ENCODE results near the gene RASGRF2. TPM values are rescaled to one million over a fixed set of nuclear protein-coding genes. Genes with fewer than 3 reads are reported as not detected.

RASGRF2 gene
- total RNA-seq, 1 experiment from 2014 or later: 19.4 TPM

- Histone ChIP-seq H3K4me2 (ENCODE audit: low read depth, low read length, poor library complexity, severe bottlenecking) (no peak overlapping the region), H3K9me2 (replicated peaks; ENCODE audit: insufficient read depth, low read length) (no peaks in the 10 kb centered on the region), H3K9me3 (ENCODE audit: low read length) (no peaks in the 10 kb centered on the region), H3K27ac (ENCODE audit: low read length) (no peak overlapping the region), H3K36me3 (ENCODE audit: insufficient read depth, low read length) (no peaks in the 10 kb centered on the region), H3K79me2 (ENCODE audit: low read length) (no peaks in the 10 kb centered on the region), H3K4me1 (ENCODE audit: low read length) (peaks cover 17% of the 10 kb centered on the region), H3K4me3 (ENCODE audit: low read length) (no peak overlapping the region), H3K27me3 (ENCODE audit: low read length) (no peaks in the 10 kb centered on the region), H3K9ac (ENCODE audit: low read length) (no peak overlapping the region), H2AFZ (ENCODE audit: low read length) (no peak overlapping the region), H4K20me1 (ENCODE audit: insufficient read depth, low read depth, low read length) (no peaks in the 10 kb centered on the region)
- DNase-seq: no peak
These were observed 34.2 kb upstream of the RASGRF2 start for GRCh38 chr5:80925931-80926330.

- Histone ChIP-seq H3K79me2 (ENCODE audit: low read length) (no peaks in the 10 kb centered on the region), H3K4me3 (ENCODE audit: low read length) (no peak overlapping the region), H3K36me3 (ENCODE audit: insufficient read depth, low read length) (no peaks in the 10 kb centered on the region), H3K27me3 (ENCODE audit: low read length) (no peaks in the 10 kb centered on the region), H3K4me1 (ENCODE audit: low read length) (peaks cover 17% of the 10 kb centered on the region), H3K9me2 (replicated peaks; ENCODE audit: insufficient read depth, low read length) (no peaks in the 10 kb centered on the region), H3K9ac (ENCODE audit: low read length) (no peak overlapping the region), H3K27ac (ENCODE audit: low read length) (no peak overlapping the region), H3K9me3 (ENCODE audit: low read length) (no peaks in the 10 kb centered on the region), H4K20me1 (ENCODE audit: insufficient read depth, low read depth, low read length) (no peaks in the 10 kb centered on the region), H3K4me2 (ENCODE audit: low read depth, low read length, poor library complexity, severe bottlenecking) (no peak overlapping the region), H2AFZ (ENCODE audit: low read length) (no peak overlapping the region)
- DNase-seq: no peak
These were observed 33.6 kb upstream of the RASGRF2 start for GRCh38 chr5:80926536-80926935.

- Histone ChIP-seq H3K27me3 (ENCODE audit: low read length) (no peaks in the 10 kb centered on the region), H3K9me3 (ENCODE audit: low read length) (no peaks in the 10 kb centered on the region), H4K20me1 (ENCODE audit: insufficient read depth, low read depth, low read length) (no peaks in the 10 kb centered on the region), H3K27ac (ENCODE audit: low read length) (no peak overlapping the region), H3K79me2 (ENCODE audit: low read length) (no peaks in the 10 kb centered on the region), H3K4me3 (ENCODE audit: low read length) (no peak overlapping the region), H3K9ac (ENCODE audit: low read length) (no peak overlapping the region), H3K9me2 (replicated peaks; ENCODE audit: insufficient read depth, low read length) (no peaks in the 10 kb centered on the region), H3K36me3 (ENCODE audit: insufficient read depth, low read length) (no peaks in the 10 kb centered on the region), H3K4me1 (ENCODE audit: low read length) (peaks cover 17% of the 10 kb centered on the region), H3K4me2 (ENCODE audit: low read depth, low read length, poor library complexity, severe bottlenecking) (peak overlapping the region; percentile 30), H2AFZ (ENCODE audit: low read length) (no peak overlapping the region)
- peak; percentile 61 for DNase-seq
These were observed 33.0 kb upstream of the RASGRF2 start for GRCh38 chr5:80926979-80927656.

GRCh38 chr5:80928073-80928472 lies 32.1 kb upstream of the RASGRF2 start:
- Histone ChIP-seq H3K4me1 (ENCODE audit: low read length) (peaks cover 26% of the 10 kb centered on the region), H3K27me3 (ENCODE audit: low read length) (no peaks in the 10 kb centered on the region), H3K79me2 (ENCODE audit: low read length) (no peaks in the 10 kb centered on the region), H3K9me2 (replicated peaks; ENCODE audit: insufficient read depth, low read length) (no peaks in the 10 kb centered on the region), H2AFZ (ENCODE audit: low read length) (no peak overlapping the region), H3K27ac (ENCODE audit: low read length) (no peak overlapping the region), H3K9ac (ENCODE audit: low read length) (no peak overlapping the region), H3K4me2 (ENCODE audit: low read depth, low read length, poor library complexity, severe bottlenecking) (no peak overlapping the region), H3K9me3 (ENCODE audit: low read length) (no peaks in the 10 kb centered on the region), H4K20me1 (ENCODE audit: insufficient read depth, low read depth, low read length) (no peaks in the 10 kb centered on the region), H3K36me3 (ENCODE audit: insufficient read depth, low read length) (no peaks in the 10 kb centered on the region), H3K4me3 (ENCODE audit: low read length) (no peak overlapping the region)
- DNase-seq: peak; percentile 62

GRCh38 chr5:80930940-80931339 lies 29.2 kb upstream of the RASGRF2 start:
- no peaks in the 10 kb centered on the region for H3K9me3 ChIP-seq (ENCODE audit: low read length)
- H3K9me2 ChIP-seq (replicated peaks; ENCODE audit: insufficient read depth, low read length): no peaks in the 10 kb centered on the region
- H3K27ac ChIP-seq (ENCODE audit: low read length): no peak overlapping the region
- H3K79me2 ChIP-seq (ENCODE audit: low read length): no peaks in the 10 kb centered on the region
- no peak overlapping the region for H3K4me2 ChIP-seq (ENCODE audit: low read depth, low read length, poor library complexity, severe bottlenecking)
- no peaks in the 10 kb centered on the region for H3K36me3 ChIP-seq (ENCODE audit: insufficient read depth, low read length)
- H3K4me3 ChIP-seq (ENCODE audit: low read length): no peak overlapping the region
- peaks cover 26% of the 10 kb centered on the region for H3K4me1 ChIP-seq (ENCODE audit: low read length)
- H3K9ac ChIP-seq (ENCODE audit: low read length): no peak overlapping the region
- no peaks in the 10 kb centered on the region for H3K27me3 ChIP-seq (ENCODE audit: low read length)
- no peak overlapping the region for H2AFZ ChIP-seq (ENCODE audit: low read length)
- no peaks in the 10 kb centered on the region for H4K20me1 ChIP-seq (ENCODE audit: insufficient read depth, low read depth, low read length)
- no peak for DNase-seq

- H2AFZ ChIP-seq (ENCODE audit: low read length): no peak overlapping the region
- no peaks in the 10 kb centered on the region for H3K9me2 ChIP-seq (replicated peaks; ENCODE audit: insufficient read depth, low read length)
- DNase-seq: no peak
- no peaks in the 10 kb centered on the region for H4K20me1 ChIP-seq (ENCODE audit: insufficient read depth, low read depth, low read length)
- no peaks in the 10 kb centered on the region for H3K9me3 ChIP-seq (ENCODE audit: low read length)
- no peak overlapping the region for H3K4me3 ChIP-seq (ENCODE audit: low read length)
- peaks cover 26% of the 10 kb centered on the region for H3K4me1 ChIP-seq (ENCODE audit: low read length)
- no peak overlapping the region for H3K27ac ChIP-seq (ENCODE audit: low read length)
- no peaks in the 10 kb centered on the region for H3K27me3 ChIP-seq (ENCODE audit: low read length)
- no peak overlapping the region for H3K4me2 ChIP-seq (ENCODE audit: low read depth, low read length, poor library complexity, severe bottlenecking)
- no peak overlapping the region for H3K9ac ChIP-seq (ENCODE audit: low read length)
- no peaks in the 10 kb centered on the region for H3K79me2 ChIP-seq (ENCODE audit: low read length)
- H3K36me3 ChIP-seq (ENCODE audit: insufficient read depth, low read length): no peaks in the 10 kb centered on the region
These were observed 28.8 kb upstream of the RASGRF2 start for GRCh38 chr5:80931411-80931810.

GRCh38 chr5:80933036-80933435 lies 27.1 kb upstream of the RASGRF2 start:
- Histone ChIP-seq H3K9ac (ENCODE audit: low read length) (no peak overlapping the region), H3K27ac (ENCODE audit: low read length) (no peak overlapping the region), H4K20me1 (ENCODE audit: insufficient read depth, low read depth, low read length) (no peaks in the 10 kb centered on the region), H2AFZ (ENCODE audit: low read length) (no peak overlapping the region), H3K9me3 (ENCODE audit: low read length) (no peaks in the 10 kb centered on the region), H3K36me3 (ENCODE audit: insufficient read depth, low read length) (no peaks in the 10 kb centered on the region), H3K4me3 (ENCODE audit: low read length) (no peak overlapping the region), H3K79me2 (ENCODE audit: low read length) (no peaks in the 10 kb centered on the region), H3K27me3 (ENCODE audit: low read length) (no peaks in the 10 kb centered on the region), H3K9me2 (replicated peaks; ENCODE audit: insufficient read depth, low read length) (no peaks in the 10 kb centered on the region), H3K4me1 (ENCODE audit: low read length) (peaks cover 13% of the 10 kb centered on the region), H3K4me2 (ENCODE audit: low read depth, low read length, poor library complexity, severe bottlenecking) (no peak overlapping the region)
- no peak for DNase-seq

GRCh38 chr5:80934751-80935150 lies 25.4 kb upstream of the RASGRF2 start:
- H3K4me3 ChIP-seq (ENCODE audit: low read length): no peak overlapping the region
- H3K9me2 ChIP-seq (replicated peaks; ENCODE audit: insufficient read depth, low read length): no peaks in the 10 kb centered on the region
- no peaks in the 10 kb centered on the region for H3K36me3 ChIP-seq (ENCODE audit: insufficient read depth, low read length)
- no peaks in the 10 kb centered on the region for H4K20me1 ChIP-seq (ENCODE audit: insufficient read depth, low read depth, low read length)
- H3K79me2 ChIP-seq (ENCODE audit: low read length): no peaks in the 10 kb centered on the region
- no peak overlapping the region for H3K4me2 ChIP-seq (ENCODE audit: low read depth, low read length, poor library complexity, severe bottlenecking)
- no peak overlapping the region for H3K27ac ChIP-seq (ENCODE audit: low read length)
- no peaks in the 10 kb centered on the region for H3K9me3 ChIP-seq (ENCODE audit: low read length)
- no peaks in the 10 kb centered on the region for H3K27me3 ChIP-seq (ENCODE audit: low read length)
- peaks cover 9% of the 10 kb centered on the region for H3K4me1 ChIP-seq (ENCODE audit: low read length)
- H2AFZ ChIP-seq (ENCODE audit: low read length): no peak overlapping the region
- no peak overlapping the region for H3K9ac ChIP-seq (ENCODE audit: low read length)
- DNase-seq: no peak
